A673 (cell line): ENCODE data around the gene KIR2DL1.
"Not testable (repeated sequence)": the region's sequence is repeated elsewhere in the genome, so short reads cannot be mapped to it uniquely, and the experiment has no call there.

ENCODE experiments used
- CTCF ChIP-seq: fragments of 300-800, 200-600 bp; sonication (generic); conservative IDR thresholded peaks from 2 replicates; pipeline ENCODE4 v1.5.1; 2017; ENCODE audit warnings: low read depth, mild to moderate bottlenecking, antibody characterized with exemption, low read length, moderate library complexity, mixed read lengths
- EZH2 ChIP-seq: fragments of 200-600 bp; sonication (generic); IDR thresholded peaks from 2 replicates; pipeline ENCODE4 v1.6.1; 2017; ENCODE audit warnings: borderline replicate concordance, low read depth, mild to moderate bottlenecking, mixed read lengths, antibody characterized with exemption, low read length; ENCODE audit not compliant: poor library complexity, severe bottlenecking

- not testable (repeated sequence) for TF ChIP-seq CTCF, EZH2
Measured at GRCh38 chr19:54738306-54738705, 31.3 kb upstream of the KIR2DL1 start, which contains the start of gene KIR2DL3.
